T-helper 1 cell treated with Interleukin-12 subunit alpha and Interleukin-12 subunit beta and Interleukin-4 antibody, amounts not matched to agents 30 μg/mL and 1 μg/mL, for 36 hours (primary cell): ENCODE results near the gene AP1S3.
"Not testable (repeated sequence)": the region's sequence is repeated elsewhere in the genome, so short reads cannot be mapped to it uniquely, and the experiment has no call there.

Experiments
- H3K27ac Mint-ChIP-seq: one replicate; pipeline ENCODE4 v1.8.0; 2021; ENCODE audit warnings: mild to moderate bottlenecking, mixed read lengths
- H3K27me3 Mint-ChIP-seq: one replicate; pipeline ENCODE4 v1.8.0; 2021; ENCODE audit warnings: low read depth, mixed read lengths
- H3K36me3 Mint-ChIP-seq: one replicate; pipeline ENCODE4 v1.8.0; 2021; ENCODE audit warnings: low read depth, mixed read lengths
- H3K4me1 Mint-ChIP-seq: one replicate; pipeline ENCODE4 v1.8.0; 2021; ENCODE audit warnings: low read depth, mixed read lengths
- H3K4me3 Mint-ChIP-seq: one replicate; pipeline ENCODE4 v1.8.0; 2021; ENCODE audit warnings: mild to moderate bottlenecking, moderate library complexity, mixed read lengths
- H3K9me3 Mint-ChIP-seq: one replicate; pipeline ENCODE4 v1.8.0; 2021; ENCODE audit warnings: mixed read lengths

The AP1S3 gene

DNA sequence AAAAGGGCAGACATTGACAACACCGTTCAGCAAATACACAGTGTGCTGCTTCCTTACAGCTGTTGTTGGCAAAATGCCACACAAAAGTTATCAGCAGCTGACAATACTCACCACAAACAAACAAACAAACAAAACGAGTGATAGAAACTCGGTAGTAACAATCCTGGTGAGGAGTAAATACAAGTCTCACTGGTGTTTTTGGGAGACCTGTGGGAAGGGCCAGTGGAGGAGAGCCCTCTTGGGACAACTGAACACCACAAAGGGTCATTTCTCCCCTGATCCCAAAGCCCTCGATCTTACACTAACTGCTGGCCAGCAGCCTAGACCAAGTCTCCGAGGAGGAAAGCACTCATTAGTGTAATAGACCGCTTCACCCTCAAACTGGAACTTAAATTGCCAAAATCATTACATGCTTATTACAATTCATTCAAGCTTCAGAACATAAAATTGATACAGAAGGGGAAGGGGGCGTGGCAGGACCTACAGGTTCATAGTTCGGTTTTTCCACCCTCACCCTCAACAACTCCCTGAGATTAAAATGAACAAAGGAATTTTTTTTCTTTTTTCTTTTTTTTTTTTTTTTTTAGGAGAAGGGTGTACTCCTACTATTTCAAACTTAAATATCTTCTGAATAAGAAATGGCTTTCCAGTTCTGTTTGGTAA, 5.0 kb downstream of the AP1S3 start:
- no peak overlapping the region for H3K27ac Mint-ChIP-seq

GRCh38 chr2:223829128-223829527, 8.3 kb downstream of the AP1S3 start:
- no peak overlapping the region for H3K4me3 Mint-ChIP-seq
- H3K27me3 Mint-ChIP-seq, result no peaks in the 10 kb centered on the region
- no peak overlapping the region for H3K27ac Mint-ChIP-seq
- no peaks in the 10 kb centered on the region for H3K4me1 Mint-ChIP-seq
- peaks cover 3% of the 10 kb centered on the region for H3K36me3 Mint-ChIP-seq
- no peaks in the 10 kb centered on the region for H3K9me3 Mint-ChIP-seq

More for the DNA sequence above, 5.0 kb downstream of the AP1S3 start:
- no peak overlapping the region for H3K4me3 Mint-ChIP-seq
- H3K9me3 Mint-ChIP-seq, result no peaks in the 10 kb centered on the region
- peaks cover 11% of the 10 kb centered on the region for H3K4me1 Mint-ChIP-seq
- H3K27me3 Mint-ChIP-seq, result no peaks in the 10 kb centered on the region
- H3K36me3 Mint-ChIP-seq, result peaks cover 3% of the 10 kb centered on the region

GRCh38 chr2:223828314-223828713, 9.1 kb downstream of the AP1S3 start:
- Mint-ChIP-seq H3K27ac (no peak overlapping the region), H3K4me3 (no peak overlapping the region), H3K4me1 (no peaks in the 10 kb centered on the region), H3K36me3 (peaks cover under 1% of the 10 kb centered on the region), H3K9me3 (no peaks in the 10 kb centered on the region), H3K27me3 (no peaks in the 10 kb centered on the region)

GRCh38 chr2:223826995-223827394, 10.4 kb downstream of the AP1S3 start:
- no peaks in the 10 kb centered on the region for H3K9me3 Mint-ChIP-seq
- H3K36me3 Mint-ChIP-seq, result no peaks in the 10 kb centered on the region
- no peaks in the 10 kb centered on the region for H3K27me3 Mint-ChIP-seq
- no peak overlapping the region for H3K4me3 Mint-ChIP-seq
- H3K27ac Mint-ChIP-seq, result no peak overlapping the region
- no peaks in the 10 kb centered on the region for H3K4me1 Mint-ChIP-seq

- Mint-ChIP-seq H3K27me3 (no peaks in the 10 kb centered on the region), H3K4me3 (no peak overlapping the region), H3K36me3 (no peaks in the 10 kb centered on the region), H3K27ac (no peak overlapping the region), H3K9me3 (no peaks in the 10 kb centered on the region), H3K4me1 (no peaks in the 10 kb centered on the region)
These were observed 13.1 kb downstream of the AP1S3 start for GRCh38 chr2:223824301-223824700.

GRCh38 chr2:223822818-223823217, 14.6 kb downstream of the AP1S3 start:
- Mint-ChIP-seq H3K27ac (no peak overlapping the region), H3K4me1 (no peaks in the 10 kb centered on the region), H3K4me3 (no peak overlapping the region), H3K36me3 (no peaks in the 10 kb centered on the region), H3K9me3 (no peaks in the 10 kb centered on the region), H3K27me3 (no peaks in the 10 kb centered on the region)

DNA sequence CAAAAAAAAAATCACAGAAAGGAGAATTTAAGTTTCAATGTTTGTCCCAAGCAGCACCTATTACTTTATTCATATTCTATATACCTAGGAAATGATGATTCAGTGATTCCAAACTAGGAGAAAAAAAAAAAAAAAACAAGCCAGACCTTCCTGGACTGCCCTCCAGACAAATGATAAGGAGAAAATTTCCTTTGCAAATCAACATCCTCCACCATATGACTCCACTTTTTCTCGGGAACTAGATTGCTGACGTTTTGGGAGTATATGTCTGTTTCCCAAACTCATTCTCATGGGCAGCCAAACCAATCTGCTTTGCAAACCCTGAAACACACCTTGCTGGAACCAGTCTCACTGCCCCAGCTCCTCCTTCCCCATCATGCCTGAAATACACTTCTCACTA, 16.8 kb downstream of the AP1S3 start:
- no peak overlapping the region for H3K4me3 Mint-ChIP-seq
- no peaks in the 10 kb centered on the region for H3K27me3 Mint-ChIP-seq
- no peak overlapping the region for H3K27ac Mint-ChIP-seq
- no peaks in the 10 kb centered on the region for H3K36me3 Mint-ChIP-seq
- peaks cover 2% of the 10 kb centered on the region for H3K4me1 Mint-ChIP-seq
- no peaks in the 10 kb centered on the region for H3K9me3 Mint-ChIP-seq

DNA sequence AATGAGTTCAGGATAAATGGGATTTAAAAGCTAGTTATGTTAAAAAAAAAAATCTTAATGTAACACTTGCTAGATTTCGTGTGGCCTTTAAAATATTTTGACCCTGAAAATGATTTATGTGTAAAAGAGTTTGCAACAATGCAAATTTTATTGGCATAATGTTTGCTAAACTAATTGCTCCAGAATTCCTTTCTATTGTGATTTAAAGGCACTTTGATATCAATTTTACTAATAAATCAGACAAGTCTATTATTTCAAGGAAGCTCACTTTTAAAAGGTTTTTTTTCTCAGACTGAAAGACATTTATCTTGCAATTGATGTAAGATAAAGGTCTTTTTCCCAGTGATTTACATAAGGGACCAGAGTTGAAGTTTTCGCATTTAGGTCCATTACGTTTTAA, 17.5 kb downstream of the AP1S3 start:
- Mint-ChIP-seq H3K27me3 (no peaks in the 10 kb centered on the region), H3K27ac (no peak overlapping the region), H3K9me3 (no peaks in the 10 kb centered on the region), H3K4me1 (peaks cover 2% of the 10 kb centered on the region), H3K36me3 (no peaks in the 10 kb centered on the region), H3K4me3 (no peak overlapping the region)

DNA sequence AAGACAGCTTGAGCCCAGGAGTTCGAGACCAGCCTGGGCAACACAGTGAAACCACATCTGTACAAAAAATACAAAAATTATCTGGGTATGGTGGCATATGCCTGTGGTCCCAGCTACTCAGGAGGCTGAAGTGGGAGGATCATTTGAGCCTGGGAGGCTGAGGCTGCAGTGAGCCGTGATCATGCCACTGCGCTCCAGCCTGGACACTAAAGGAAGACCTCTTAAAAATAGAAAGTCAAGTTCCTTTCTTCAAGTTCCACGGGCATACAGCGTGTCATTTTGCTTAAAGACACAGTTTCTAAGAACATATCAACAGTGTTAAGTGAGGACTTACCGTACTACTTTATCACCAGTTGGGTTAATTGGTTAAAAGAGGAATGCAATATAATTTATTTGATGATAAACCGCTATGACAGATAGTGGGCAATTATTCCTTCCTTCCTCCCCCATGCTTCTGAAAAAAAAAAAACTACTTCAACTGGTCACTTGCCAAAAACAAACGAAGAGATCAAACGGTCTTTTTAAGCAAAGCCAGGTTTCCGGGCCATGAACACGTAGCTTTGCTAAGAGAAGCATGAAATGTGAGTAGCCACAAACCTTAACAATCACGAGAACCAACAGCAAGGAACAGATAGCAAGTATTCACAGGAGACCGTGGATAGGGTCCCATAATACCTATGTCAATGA, 21.4 kb downstream of the AP1S3 start:
- Mint-ChIP-seq H3K27me3 (no peaks in the 10 kb centered on the region), H3K36me3 (no peaks in the 10 kb centered on the region), H3K27ac (no peak overlapping the region), H3K4me1 (peaks cover 2% of the 10 kb centered on the region), H3K9me3 (no peaks in the 10 kb centered on the region), H3K4me3 (no peak overlapping the region)

DNA sequence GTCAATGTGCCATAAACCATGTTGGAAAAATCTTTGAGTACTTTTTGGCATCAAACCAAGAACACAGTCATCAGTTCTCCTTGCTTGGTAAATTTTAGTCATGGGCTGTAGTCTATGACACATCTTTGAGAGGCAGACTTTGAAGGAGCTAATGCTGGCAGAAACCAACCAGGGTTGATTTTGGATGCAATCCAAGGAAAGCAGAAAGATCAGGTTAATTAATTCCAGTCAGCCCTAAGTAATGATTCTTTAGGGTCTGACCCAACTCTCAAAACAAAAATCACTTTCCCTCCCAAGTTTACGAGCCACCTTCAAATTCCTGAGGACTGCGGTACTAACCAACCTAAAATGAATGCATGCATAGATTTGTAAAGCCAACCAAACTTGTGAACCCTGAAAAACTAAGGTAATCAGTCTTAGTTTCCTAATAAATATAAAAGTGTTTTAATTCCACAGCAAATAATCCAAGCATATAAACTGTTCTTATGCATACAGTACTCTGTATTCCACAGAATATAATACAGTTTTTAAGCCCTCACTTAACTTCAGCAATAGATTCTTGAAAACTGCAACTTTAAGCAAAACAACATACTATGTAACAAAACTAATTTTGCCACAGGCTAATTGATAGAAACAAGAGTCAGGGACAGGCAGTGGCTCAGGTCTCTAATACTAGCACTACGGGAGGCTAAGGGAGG, 22.0 kb downstream of the AP1S3 start:
- H3K27me3 Mint-ChIP-seq, result no peaks in the 10 kb centered on the region
- H3K4me1 Mint-ChIP-seq, result peaks cover 2% of the 10 kb centered on the region
- no peak overlapping the region for H3K27ac Mint-ChIP-seq
- H3K4me3 Mint-ChIP-seq, result no peak overlapping the region
- no peaks in the 10 kb centered on the region for H3K9me3 Mint-ChIP-seq
- no peaks in the 10 kb centered on the region for H3K36me3 Mint-ChIP-seq

DNA sequence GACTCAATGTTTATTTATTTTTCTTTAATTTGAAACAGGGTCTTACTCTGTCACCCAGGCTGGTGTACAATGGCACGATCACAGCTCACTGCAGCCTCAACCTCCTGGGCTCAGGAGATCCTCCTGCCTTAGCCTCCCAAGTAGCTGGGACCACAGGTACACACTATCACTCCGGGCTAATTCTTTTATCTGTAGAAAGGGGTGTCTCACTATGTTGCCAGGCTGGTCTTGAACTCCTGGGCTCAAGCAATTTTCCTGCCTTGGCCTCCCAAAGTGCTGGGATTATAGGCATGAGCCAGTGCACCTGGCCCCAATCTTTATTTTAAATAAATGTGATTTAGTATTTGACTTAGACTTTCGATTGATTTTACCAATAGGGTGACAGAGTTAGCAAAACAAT, 22.6 kb downstream of the AP1S3 start:
- H3K27ac Mint-ChIP-seq, H3K4me3 Mint-ChIP-seq, H3K9me3 Mint-ChIP-seq: not testable (repeated sequence)

GRCh38 chr2:223813329-223813728, 24.1 kb downstream of the AP1S3 start:
- no peak overlapping the region for H3K27ac Mint-ChIP-seq
- peaks cover 2% of the 10 kb centered on the region for H3K4me1 Mint-ChIP-seq
- no peaks in the 10 kb centered on the region for H3K9me3 Mint-ChIP-seq
- H3K36me3 Mint-ChIP-seq, result no peaks in the 10 kb centered on the region
- H3K4me3 Mint-ChIP-seq, result no peak overlapping the region
- no peaks in the 10 kb centered on the region for H3K27me3 Mint-ChIP-seq

More for the DNA sequence above, 22.6 kb downstream of the AP1S3 start:
- not testable (repeated sequence) for H3K27me3 Mint-ChIP-seq, H3K36me3 Mint-ChIP-seq, H3K4me1 Mint-ChIP-seq

DNA sequence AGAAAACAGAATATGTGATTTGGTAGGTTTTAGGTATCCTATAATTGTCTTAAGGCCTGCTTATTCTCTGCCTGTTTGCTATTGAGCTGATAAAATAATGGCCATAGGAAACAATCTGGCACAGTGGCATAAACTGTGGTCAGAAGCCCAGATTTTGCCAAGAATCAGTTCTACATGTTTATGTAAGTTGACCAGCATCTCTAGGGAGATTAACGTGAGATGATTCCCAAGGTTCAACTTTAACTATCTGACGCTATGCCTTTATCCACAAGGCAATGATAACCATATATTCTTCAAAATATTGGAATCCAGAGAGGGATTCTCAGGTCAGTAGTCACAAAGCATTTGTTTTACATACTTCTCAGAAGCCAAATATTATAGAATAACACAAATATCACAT, 25.6 kb downstream of the AP1S3 start:
- H3K36me3 Mint-ChIP-seq, result no peaks in the 10 kb centered on the region
- H3K27me3 Mint-ChIP-seq, result no peaks in the 10 kb centered on the region
- H3K4me1 Mint-ChIP-seq, result peaks cover 2% of the 10 kb centered on the region
- H3K27ac Mint-ChIP-seq, result no peak overlapping the region
- no peaks in the 10 kb centered on the region for H3K9me3 Mint-ChIP-seq
- H3K4me3 Mint-ChIP-seq, result no peak overlapping the region

GRCh38 chr2:223805008-223805407, 32.4 kb downstream of the AP1S3 start:
- Mint-ChIP-seq H3K4me3 (no peak overlapping the region), H3K36me3 (no peaks in the 10 kb centered on the region), H3K27ac (no peak overlapping the region), H3K9me3 (no peaks in the 10 kb centered on the region), H3K27me3 (no peaks in the 10 kb centered on the region), H3K4me1 (peaks cover 6% of the 10 kb centered on the region)

- Mint-ChIP-seq H3K36me3 (no peaks in the 10 kb centered on the region), H3K9me3 (no peaks in the 10 kb centered on the region), H3K27ac (no peak overlapping the region), H3K4me1 (peaks cover 6% of the 10 kb centered on the region), H3K4me3 (no peak overlapping the region), H3K27me3 (no peaks in the 10 kb centered on the region)
These were observed 35.6 kb downstream of the AP1S3 start for GRCh38 chr2:223801736-223802135.
